Prostate gland (tissue), 2 donors: ENCODE data around the gene RRM1.

Experiments
- POLR2A ChIP-seq: fragments of 450-650 bp; IDR thresholded peaks from one replicate; pipeline ENCODE4 v1.6.1; 2016; ENCODE audit warnings: antibody characterized with exemption, mild to moderate bottlenecking
- POLR2AphosphoS5 ChIP-seq: sonication (generic); formaldehyde crosslinking; IDR thresholded peaks from one replicate; pipeline ENCODE4 v1.6.1; 2017; ENCODE audit warnings: antibody characterized with exemption
- TF ChIP-seq, protein P1 (sequence below), 4 experiments: fragments of 200-600 bp in 2 of 4; fragments of 450-650 bp in 2 of 4; sonication (generic) in 2 of 4; IDR thresholded peaks; 1 replicate in 3 of 4; 2 replicates in 1 of 4; pipeline ENCODE4 v1.5.1; 2016 to 2019; ENCODE audit warnings: antibody characterized with exemption in 4 of 4, mild to moderate bottlenecking in 2 of 4, moderate library complexity in 2 of 4

DNA sequence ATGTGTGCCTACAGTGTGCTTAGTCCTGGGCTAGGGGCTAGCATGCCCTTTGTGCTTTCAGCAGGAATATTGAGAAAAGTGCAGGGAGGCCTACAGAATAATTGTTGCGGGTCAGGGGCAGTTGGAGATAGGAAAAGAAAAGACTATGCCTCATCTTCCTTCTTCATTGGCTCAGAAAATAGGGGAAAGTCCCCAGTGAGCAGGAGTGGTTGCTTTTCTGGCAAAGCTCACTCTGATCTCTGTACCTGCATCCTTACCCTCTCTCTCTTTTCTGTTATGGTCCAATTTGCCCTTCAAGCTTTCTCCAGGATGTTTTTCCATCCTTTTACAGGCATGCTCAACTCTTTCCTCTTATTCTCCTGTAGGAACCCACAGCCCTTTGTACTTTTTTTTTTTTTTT lies 29.5 kb upstream of the RRM1 start:
- TF ChIP-seq, protein P1, sequence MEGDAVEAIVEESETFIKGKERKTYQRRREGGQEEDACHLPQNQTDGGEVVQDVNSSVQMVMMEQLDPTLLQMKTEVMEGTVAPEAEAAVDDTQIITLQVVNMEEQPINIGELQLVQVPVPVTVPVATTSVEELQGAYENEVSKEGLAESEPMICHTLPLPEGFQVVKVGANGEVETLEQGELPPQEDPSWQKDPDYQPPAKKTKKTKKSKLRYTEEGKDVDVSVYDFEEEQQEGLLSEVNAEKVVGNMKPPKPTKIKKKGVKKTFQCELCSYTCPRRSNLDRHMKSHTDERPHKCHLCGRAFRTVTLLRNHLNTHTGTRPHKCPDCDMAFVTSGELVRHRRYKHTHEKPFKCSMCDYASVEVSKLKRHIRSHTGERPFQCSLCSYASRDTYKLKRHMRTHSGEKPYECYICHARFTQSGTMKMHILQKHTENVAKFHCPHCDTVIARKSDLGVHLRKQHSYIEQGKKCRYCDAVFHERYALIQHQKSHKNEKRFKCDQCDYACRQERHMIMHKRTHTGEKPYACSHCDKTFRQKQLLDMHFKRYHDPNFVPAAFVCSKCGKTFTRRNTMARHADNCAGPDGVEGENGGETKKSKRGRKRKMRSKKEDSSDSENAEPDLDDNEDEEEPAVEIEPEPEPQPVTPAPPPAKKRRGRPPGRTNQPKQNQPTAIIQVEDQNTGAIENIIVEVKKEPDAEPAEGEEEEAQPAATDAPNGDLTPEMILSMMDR (IDR thresholded peaks at IDR 0.05) = no peak
- no peak for TF ChIP-seq POLR2A
- TF ChIP-seq POLR2AphosphoS5 = no peak
